HepG2 (cell line): ENCODE data around the gene IL11RA. TPM values are rescaled to one million over a fixed set of nuclear protein-coding genes. Genes with fewer than 3 reads are reported as not detected.
A peak's percentile ranks its signal among the peaks of the same experiment; 100 is the strongest.

Experiments used
- ATAC-seq: fragments of 200-7000 bp; cut with Tn5 transposase; 3 replicates; pipeline ENCODE4 v1.9.1; 2020; ENCODE audit warnings: mild to moderate bottlenecking, moderate library complexity
- BruUV-seq: library from RNA; stranded (reverse); fragments of 400-500 nt; replicated peaks from 2 replicates; lab custom pipeline; 2021; lab: Mats Ljungman, UMichigan
- CTCF ChIA-PET: fragments of 300-600 bp; formaldehyde crosslinking; extraction: SDS; loops from one replicate; lab custom pipeline; 2021; ENCODE audit warnings: low total read pairs, inconsistent platforms, low intra/inter-chr PET ratio; lab: Yijun Ruan, JAX
- POLR2A ChIA-PET: fragments of 350-600 bp; sonication (Branson Sonifier 250); formaldehyde crosslinking; loops from one replicate; lab custom pipeline; 2020; ENCODE audit warnings: antibody characterized with exemption, inconsistent platforms; lab: Yijun Ruan, JAX
- DNase-seq: peaks from one replicate; pipeline ENCODE4 v3.0.0-alpha.2; 2015; ENCODE audit warnings: low spot score
- FAIRE-seq: peaks from 3 replicates; lab custom pipeline; 2011; peaks lifted over from hg19 to GRCh38; lab: Jason Lieb, UNC
- H2AFZ ChIP-seq: one replicate; pipeline ENCODE4 v1.6.1; 2011; ENCODE audit warnings: low read length, inconsistent platforms
- H3K27ac ChIP-seq: fragments of 300-600 bp; 3 replicates; pipeline ENCODE4 v1.8.0; 2011; ENCODE audit warnings: mixed run types, mild to moderate bottlenecking, mixed read lengths, low read length, inconsistent platforms; ENCODE audit not compliant: insufficient read depth; ENCODE audit errors: extremely low read length
- H3K27me3 ChIP-seq, 2 experiments: fragments of 200-600 bp in 1 of 2; 2 replicates in 1 of 2; 3 replicates in 1 of 2; pipeline versions ENCODE4 v1.6.0 to v1.8.0; 2011; ENCODE audit warnings: low read length in 2 of 2, mild to moderate bottlenecking in 2 of 2, moderate library complexity in 2 of 2, inconsistent platforms in 1 of 2; ENCODE audit not compliant: insufficient read depth in 2 of 2, control insufficient read depth in 1 of 2
- H3K36me3 ChIP-seq, 2 experiments: fragments of 200-600 bp in 1 of 2; replicated peaks in 1 of 2; 2 replicates in 1 of 2; 3 replicates in 1 of 2; pipeline versions ENCODE4 v1.5.1 to v1.8.0; 2011; ENCODE audit warnings: low read length in 2 of 2, inconsistent platforms in 1 of 2; ENCODE audit not compliant: insufficient read depth in 2 of 2, control insufficient read depth in 1 of 2
- H3K4me1 ChIP-seq: 2 replicates; pipeline ENCODE4 v1.5.1; 2012; ENCODE audit warnings: low read length, inconsistent platforms; ENCODE audit not compliant: insufficient read depth
- H3K4me2 ChIP-seq: 2 replicates; pipeline ENCODE4 v1.6.0; 2011; ENCODE audit warnings: low read depth, low read length, inconsistent platforms
- H3K4me3 ChIP-seq, 3 experiments: fragments of 200-600 bp in 1 of 3; sonication (generic), shearing (Covaris generic) in 1 of 3; replicated peaks in 1 of 3; 2 replicates each; pipeline ENCODE4 v1.5.1; 2011 to 2016; ENCODE audit warnings: low read length in 3 of 3, inconsistent platforms in 2 of 3, low read depth in 2 of 3, mild to moderate bottlenecking in 2 of 3, control low read depth in 1 of 3, mixed read lengths in 1 of 3; ENCODE audit not compliant: insufficient read depth in 1 of 3
- H3K79me2 ChIP-seq: one replicate; pipeline ENCODE4 v1.6.1; 2011; ENCODE audit warnings: low read length, inconsistent platforms; ENCODE audit not compliant: insufficient read depth
- H3K9ac ChIP-seq: 2 replicates; pipeline ENCODE4 v1.6.0; 2011; ENCODE audit warnings: mild to moderate bottlenecking, low read depth, low read length, inconsistent platforms; ENCODE audit not compliant: insufficient read depth
- H3K9me3 ChIP-seq: 2 replicates; pipeline ENCODE4 v1.5.1; 2012; ENCODE audit warnings: mild to moderate bottlenecking, low read length
- H4K20me1 ChIP-seq: 2 replicates; pipeline ENCODE4 v1.6.0; 2011; ENCODE audit warnings: inconsistent platforms, mild to moderate bottlenecking, low read length, moderate library complexity; ENCODE audit not compliant: insufficient read depth
- ATF1 ChIP-seq: IDR thresholded peaks from 2 replicates; pipeline ENCODE4 v1.6.1; 2016; ENCODE audit warnings: mild to moderate bottlenecking, control low read depth
- CAMTA2 ChIP-seq: sonication (generic); formaldehyde crosslinking; IDR thresholded peaks from 2 replicates; pipeline ENCODE4 v1.4.0; 2020; ENCODE audit warnings: mild to moderate bottlenecking, missing genetic modification reagents, borderline replicate concordance
- CBFB ChIP-seq: sonication (generic); formaldehyde crosslinking; IDR thresholded peaks from 2 replicates; pipeline ENCODE4 v1.4.0; 2020; ENCODE audit warnings: missing genetic modification reagents
- HNRNPL ChIP-seq: fragments of 200-400 bp; formaldehyde crosslinking; IDR thresholded peaks from 2 replicates; pipeline ENCODE4 v1.6.1; 2017; ENCODE audit warnings: mild to moderate bottlenecking, low read depth, low read length
- PTBP1 ChIP-seq: fragments of 200-400 bp; formaldehyde crosslinking; IDR thresholded peaks from 2 replicates; pipeline ENCODE4 v1.6.1; 2018; ENCODE audit warnings: low read length, low read depth; ENCODE audit not compliant: poor library complexity, severe bottlenecking
- ZKSCAN1 ChIP-seq: fragments of 150-350 bp; IDR thresholded peaks from 2 replicates; pipeline ENCODE4 v1.6.1; 2014; ENCODE audit warnings: low read length
- ZNF225 ChIP-seq: sonication (generic); formaldehyde crosslinking; IDR thresholded peaks from 2 replicates; pipeline ENCODE4 v1.4.0; 2020; ENCODE audit warnings: mild to moderate bottlenecking, missing genetic modification reagents
- WGBS: methylation state at CpG from one replicate; pipeline ENCODE4 v1.1.6; 2017; ENCODE audit warnings: low lambda C conversion rate; 5-methylcytosine and 5-hydroxymethylcytosine counted together
- in situ Hi-C: cut with HindIII; loops from 2 replicates; pipeline ENCODE4 v1.10.0; 2017; ENCODE audit warnings: low pct_unique_long_range_greater_than_20kb; ENCODE audit not compliant: extremely low pct_ligation_motif_present
- intact Hi-C: fragments of 100-400 bp; cut with micrococcal nuclease; formaldehyde crosslinking; loops from one replicate; pipeline ENCODE4 v1.10.0; 2022; ENCODE audit not compliant: unreplicated experiment
- polyA plus RNA-seq, 8 experiments: library from polyadenylated mRNA; depleted of rRNA in 3 of 8; stranded (reverse) in 7 of 8; unstranded in 1 of 8; fragments of >200 nt; fragmentation: Illumina TruSeq in 4 of 8; extraction: Trizol in 4 of 8; gene quantifications; 2 replicates each; pipeline versions ENCODE4 v1.2.1 to v1.2.3, GENCODE V29; 2011 to 2016; ENCODE audit warnings: low read depth in 4 of 8, missing spikeins in 1 of 8, mixed read lengths in 1 of 8; ENCODE audit not compliant: insufficient read depth in 1 of 8
- total RNA-seq, 5 experiments: library from RNA; depleted of rRNA; stranded (reverse); fragments of >200 nt; fragmentation: Illumina TruSeq; extraction: Trizol; gene quantifications; 2 replicates each; pipeline ENCODE4 v1.2.3, GENCODE V29; 2016; ENCODE audit warnings: low read depth in 1 of 5
- TF ChIP-seq, protein P1 (sequence below): sonication (generic); formaldehyde crosslinking; IDR thresholded peaks from 2 replicates; pipeline ENCODE4 v1.5.0; 2020; ENCODE audit warnings: missing genetic modification reagents
- TF ChIP-seq, protein P2 (sequence below): IDR thresholded peaks from 2 replicates; pipeline ENCODE4 v1.4.0; 2020; ENCODE audit warnings: mild to moderate bottlenecking, missing genetic modification reagents
- TF ChIP-seq, protein P3 (sequence below): sonication (generic); formaldehyde crosslinking; IDR thresholded peaks from 2 replicates; pipeline ENCODE4 v1.4.0; 2020; ENCODE audit warnings: missing genetic modification reagents
- TF ChIP-seq, protein P4 (sequence below): sonication (generic); formaldehyde crosslinking; conservative IDR thresholded peaks from 2 replicates; pipeline ENCODE4 v1.8.1; 2023; ENCODE audit warnings: missing genetic modification reagents
- TF ChIP-seq, protein P5 (sequence below): fragments of 450-650 bp; IDR thresholded peaks from 2 replicates; pipeline ENCODE4 v1.6.1; 2017; ENCODE audit warnings: mild to moderate bottlenecking

The IL11RA gene
- total and polyA plus RNA-seq, 2 of the 13 experiments (the other 11 are each of a cell fraction or from before 2014, with no cell fraction given) = 2.0 to 4.2 TPM

DNA sequence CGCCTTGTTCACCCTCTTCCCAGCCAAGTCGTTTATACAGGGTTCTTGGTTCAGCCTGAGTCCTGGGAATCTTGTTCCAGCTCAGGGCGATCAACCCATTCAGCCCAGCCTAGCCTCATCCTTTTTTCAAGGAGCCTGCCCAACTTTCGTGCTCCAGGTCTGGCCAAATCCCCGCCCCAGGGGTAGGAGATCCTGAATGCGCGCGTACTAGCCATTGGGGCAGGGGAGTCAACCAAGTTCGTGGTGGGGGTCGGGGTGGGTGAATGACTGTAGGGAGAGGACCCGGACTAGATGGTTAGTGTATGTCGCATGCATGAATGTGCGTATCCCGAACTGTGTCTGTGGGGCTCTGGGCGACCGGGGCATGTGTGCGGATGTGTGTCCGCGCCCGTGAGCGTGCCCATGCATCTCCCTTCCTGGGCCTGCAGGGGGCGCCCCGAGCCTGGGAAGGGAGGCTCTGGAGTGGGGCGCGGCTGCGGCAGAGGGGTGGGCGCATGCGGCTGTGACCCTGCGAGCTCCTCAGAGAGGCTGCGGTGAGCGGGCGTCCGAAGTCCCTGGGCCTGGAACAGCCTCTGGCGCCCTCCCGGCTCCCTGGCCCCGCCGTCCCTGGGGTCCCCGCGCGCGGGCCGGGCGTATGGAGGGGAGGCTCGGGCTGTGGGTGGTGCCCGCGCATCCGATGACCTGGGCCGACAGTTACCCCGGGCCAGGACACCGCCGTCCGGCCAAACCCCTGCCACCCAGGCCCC, 49.2 kb downstream of the IL11RA start:
- intact Hi-C loops (no loop called here), in situ Hi-C loops (no loop called here)
- CTCF ChIA-PET = interaction anchor here (0.8 to 4.9 kb wide), 4 partner anchors 25 to 55 kb away, joined by 3 to 178 read pairs (median 13); partner anchors contain the start of gene GALT
- POLR2A ChIA-PET = interaction anchor here (0.7 to 1.8 kb wide), 2 partner anchors 36 to 55 kb away, joined by 3 to 6 read pairs; partner anchors contain the start of gene GALT
- ATAC-seq = peak; percentile 93
- WGBS = 29% methylated on average over 21 of the region's 52 CpGs
- peak overlapping the region; percentile 52 to 72 (median 58); a peak in 5 of 6 replicates for H3K4me3 ChIP-seq
- peaks cover 5 to 18% of the 10 kb centered on the region in 2 experiments; a peak in 4 of 5 replicates for H3K27me3 ChIP-seq
- H3K4me1 ChIP-seq = peaks cover 10% of the 10 kb centered on the region; the same call in 1 of the 2 replicates
- no peak overlapping the region for H3K27ac ChIP-seq
- BruUV-seq = no TSS peak
- peak overlapping the region; percentile 98 for H3K4me2 ChIP-seq
- H3K9me3 ChIP-seq = no peaks in the 10 kb centered on the region
- H4K20me1 ChIP-seq = no peaks in the 10 kb centered on the region
- H2AFZ ChIP-seq = peak overlapping the region; percentile 70
- DNase-seq = peak; percentile 36
- no peaks in the 10 kb centered on the region for H3K79me2 ChIP-seq
- no peak overlapping the region; the same call in 1 of the 2 replicates for H3K9ac ChIP-seq
- no peaks in the 10 kb centered on the region for H3K36me3 ChIP-seq
- FAIRE-seq = no peak
- TF ChIP-seq CAMTA2 (CRISPR knock-in tag) = 0 out of 2 replicates have a peak, but pooled peaks have one; percentile 51
- TF ChIP-seq, protein P1, sequence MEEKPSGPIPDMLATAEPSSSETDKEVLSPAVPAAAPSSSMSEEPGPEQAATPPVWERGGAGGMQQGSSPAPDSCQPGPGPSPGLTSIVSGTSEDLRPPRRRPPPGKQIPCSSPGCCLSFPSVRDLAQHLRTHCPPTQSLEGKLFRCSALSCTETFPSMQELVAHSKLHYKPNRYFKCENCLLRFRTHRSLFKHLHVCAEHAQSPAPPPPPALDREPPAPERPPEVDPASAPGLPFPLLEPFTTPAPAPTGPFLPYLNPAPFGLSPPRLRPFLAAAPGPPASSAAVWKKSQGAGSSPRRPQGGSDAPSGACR (CRISPR knock-in tag) = no peak
- TF ChIP-seq CBFB (CRISPR knock-in tag) = 0 out of 2 replicates have a peak, but pooled peaks have one; percentile 43
- TF ChIP-seq, protein P2, sequence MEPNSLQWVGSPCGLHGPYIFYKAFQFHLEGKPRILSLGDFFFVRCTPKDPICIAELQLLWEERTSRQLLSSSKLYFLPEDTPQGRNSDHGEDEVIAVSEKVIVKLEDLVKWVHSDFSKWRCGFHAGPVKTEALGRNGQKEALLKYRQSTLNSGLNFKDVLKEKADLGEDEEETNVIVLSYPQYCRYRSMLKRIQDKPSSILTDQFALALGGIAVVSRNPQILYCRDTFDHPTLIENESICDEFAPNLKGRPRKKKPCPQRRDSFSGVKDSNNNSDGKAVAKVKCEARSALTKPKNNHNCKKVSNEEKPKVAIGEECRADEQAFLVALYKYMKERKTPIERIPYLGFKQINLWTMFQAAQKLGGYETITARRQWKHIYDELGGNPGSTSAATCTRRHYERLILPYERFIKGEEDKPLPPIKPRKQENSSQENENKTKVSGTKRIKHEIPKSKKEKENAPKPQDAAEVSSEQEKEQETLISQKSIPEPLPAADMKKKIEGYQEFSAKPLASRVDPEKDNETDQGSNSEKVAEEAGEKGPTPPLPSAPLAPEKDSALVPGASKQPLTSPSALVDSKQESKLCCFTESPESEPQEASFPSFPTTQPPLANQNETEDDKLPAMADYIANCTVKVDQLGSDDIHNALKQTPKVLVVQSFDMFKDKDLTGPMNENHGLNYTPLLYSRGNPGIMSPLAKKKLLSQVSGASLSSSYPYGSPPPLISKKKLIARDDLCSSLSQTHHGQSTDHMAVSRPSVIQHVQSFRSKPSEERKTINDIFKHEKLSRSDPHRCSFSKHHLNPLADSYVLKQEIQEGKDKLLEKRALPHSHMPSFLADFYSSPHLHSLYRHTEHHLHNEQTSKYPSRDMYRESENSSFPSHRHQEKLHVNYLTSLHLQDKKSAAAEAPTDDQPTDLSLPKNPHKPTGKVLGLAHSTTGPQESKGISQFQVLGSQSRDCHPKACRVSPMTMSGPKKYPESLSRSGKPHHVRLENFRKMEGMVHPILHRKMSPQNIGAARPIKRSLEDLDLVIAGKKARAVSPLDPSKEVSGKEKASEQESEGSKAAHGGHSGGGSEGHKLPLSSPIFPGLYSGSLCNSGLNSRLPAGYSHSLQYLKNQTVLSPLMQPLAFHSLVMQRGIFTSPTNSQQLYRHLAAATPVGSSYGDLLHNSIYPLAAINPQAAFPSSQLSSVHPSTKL = peak; percentile 22; the same call in 1 of the 2 replicates
- TF ChIP-seq PTBP1 = no peak
- no peak for TF ChIP-seq ATF1
- TF ChIP-seq, protein P3, sequence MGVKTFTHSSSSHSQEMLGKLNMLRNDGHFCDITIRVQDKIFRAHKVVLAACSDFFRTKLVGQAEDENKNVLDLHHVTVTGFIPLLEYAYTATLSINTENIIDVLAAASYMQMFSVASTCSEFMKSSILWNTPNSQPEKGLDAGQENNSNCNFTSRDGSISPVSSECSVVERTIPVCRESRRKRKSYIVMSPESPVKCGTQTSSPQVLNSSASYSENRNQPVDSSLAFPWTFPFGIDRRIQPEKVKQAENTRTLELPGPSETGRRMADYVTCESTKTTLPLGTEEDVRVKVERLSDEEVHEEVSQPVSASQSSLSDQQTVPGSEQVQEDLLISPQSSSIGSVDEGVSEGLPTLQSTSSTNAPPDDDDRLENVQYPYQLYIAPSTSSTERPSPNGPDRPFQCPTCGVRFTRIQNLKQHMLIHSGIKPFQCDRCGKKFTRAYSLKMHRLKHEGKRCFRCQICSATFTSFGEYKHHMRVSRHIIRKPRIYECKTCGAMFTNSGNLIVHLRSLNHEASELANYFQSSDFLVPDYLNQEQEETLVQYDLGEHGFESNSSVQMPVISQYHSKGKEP (CRISPR knock-in tag) = no peak
- TF ChIP-seq, protein P4, sequence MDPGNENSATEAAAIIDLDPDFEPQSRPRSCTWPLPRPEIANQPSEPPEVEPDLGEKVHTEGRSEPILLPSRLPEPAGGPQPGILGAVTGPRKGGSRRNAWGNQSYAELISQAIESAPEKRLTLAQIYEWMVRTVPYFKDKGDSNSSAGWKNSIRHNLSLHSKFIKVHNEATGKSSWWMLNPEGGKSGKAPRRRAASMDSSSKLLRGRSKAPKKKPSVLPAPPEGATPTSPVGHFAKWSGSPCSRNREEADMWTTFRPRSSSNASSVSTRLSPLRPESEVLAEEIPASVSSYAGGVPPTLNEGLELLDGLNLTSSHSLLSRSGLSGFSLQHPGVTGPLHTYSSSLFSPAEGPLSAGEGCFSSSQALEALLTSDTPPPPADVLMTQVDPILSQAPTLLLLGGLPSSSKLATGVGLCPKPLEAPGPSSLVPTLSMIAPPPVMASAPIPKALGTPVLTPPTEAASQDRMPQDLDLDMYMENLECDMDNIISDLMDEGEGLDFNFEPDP (CRISPR knock-in tag) = no peak
- 0 out of 2 replicates have a peak, but pooled peaks have one; percentile 34 for TF ChIP-seq HNRNPL
- TF ChIP-seq ZNF225 (CRISPR knock-in tag) = no peak
- no peak for TF ChIP-seq ZKSCAN1
- TF ChIP-seq, protein P5, sequence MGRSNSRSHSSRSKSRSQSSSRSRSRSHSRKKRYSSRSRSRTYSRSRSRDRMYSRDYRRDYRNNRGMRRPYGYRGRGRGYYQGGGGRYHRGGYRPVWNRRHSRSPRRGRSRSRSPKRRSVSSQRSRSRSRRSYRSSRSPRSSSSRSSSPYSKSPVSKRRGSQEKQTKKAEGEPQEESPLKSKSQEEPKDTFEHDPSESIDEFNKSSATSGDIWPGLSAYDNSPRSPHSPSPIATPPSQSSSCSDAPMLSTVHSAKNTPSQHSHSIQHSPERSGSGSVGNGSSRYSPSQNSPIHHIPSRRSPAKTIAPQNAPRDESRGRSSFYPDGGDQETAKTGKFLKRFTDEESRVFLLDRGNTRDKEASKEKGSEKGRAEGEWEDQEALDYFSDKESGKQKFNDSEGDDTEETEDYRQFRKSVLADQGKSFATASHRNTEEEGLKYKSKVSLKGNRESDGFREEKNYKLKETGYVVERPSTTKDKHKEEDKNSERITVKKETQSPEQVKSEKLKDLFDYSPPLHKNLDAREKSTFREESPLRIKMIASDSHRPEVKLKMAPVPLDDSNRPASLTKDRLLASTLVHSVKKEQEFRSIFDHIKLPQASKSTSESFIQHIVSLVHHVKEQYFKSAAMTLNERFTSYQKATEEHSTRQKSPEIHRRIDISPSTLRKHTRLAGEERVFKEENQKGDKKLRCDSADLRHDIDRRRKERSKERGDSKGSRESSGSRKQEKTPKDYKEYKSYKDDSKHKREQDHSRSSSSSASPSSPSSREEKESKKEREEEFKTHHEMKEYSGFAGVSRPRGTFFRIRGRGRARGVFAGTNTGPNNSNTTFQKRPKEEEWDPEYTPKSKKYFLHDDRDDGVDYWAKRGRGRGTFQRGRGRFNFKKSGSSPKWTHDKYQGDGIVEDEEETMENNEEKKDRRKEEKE = no peak
